HEK293 (cell line): ENCODE measurements around the gene TMEM51.

Source experiments
- MEIS1 ChIP-seq: sonication (generic); formaldehyde crosslinking; IDR thresholded peaks from 2 replicates; pipeline ENCODE4 v1.8.1; 2022; ENCODE audit warnings: missing genetic modification reagents, mild to moderate bottlenecking, borderline replicate concordance
- SP7 ChIP-seq: fragments of 450-650 bp; formaldehyde crosslinking; IDR thresholded peaks from 2 replicates; pipeline ENCODE4 v1.5.1; 2016; ENCODE audit warnings: missing biosample characterization, missing genetic modification characterization
- ZNF121 ChIP-seq: fragments of 450-650 bp; formaldehyde crosslinking; IDR thresholded peaks from 2 replicates; pipeline ENCODE4 v1.5.1; 2016; ENCODE audit warnings: missing biosample characterization, missing genetic modification characterization
- ZNF140 ChIP-seq: fragments of 450-650 bp; formaldehyde crosslinking; IDR thresholded peaks from 2 replicates; pipeline ENCODE4 v1.5.1; 2016; ENCODE audit warnings: missing biosample characterization, missing genetic modification characterization
- ZNF174 ChIP-seq: fragments of 450-650 bp; formaldehyde crosslinking; IDR thresholded peaks from 2 replicates; pipeline ENCODE4 v1.5.0; 2017; ENCODE audit warnings: missing biosample characterization, mild to moderate bottlenecking, missing genetic modification characterization
- ZNF335 ChIP-seq: fragments of 450-650 bp; formaldehyde crosslinking; conservative IDR thresholded peaks from 2 replicates; pipeline ENCODE4 v1.5.1; 2016; ENCODE audit warnings: missing biosample characterization, missing genetic modification characterization
- ZSCAN23 ChIP-seq: fragments of 450-650 bp; formaldehyde crosslinking; IDR thresholded peaks from 2 replicates; pipeline ENCODE4 v1.5.1; 2016; ENCODE audit warnings: missing biosample characterization, missing genetic modification characterization
- TF ChIP-seq, protein P1 (sequence below): fragments of 450-650 bp; formaldehyde crosslinking; IDR thresholded peaks from 2 replicates; pipeline ENCODE4 v1.5.1; 2016; ENCODE audit warnings: missing biosample characterization, missing genetic modification characterization

DNA sequence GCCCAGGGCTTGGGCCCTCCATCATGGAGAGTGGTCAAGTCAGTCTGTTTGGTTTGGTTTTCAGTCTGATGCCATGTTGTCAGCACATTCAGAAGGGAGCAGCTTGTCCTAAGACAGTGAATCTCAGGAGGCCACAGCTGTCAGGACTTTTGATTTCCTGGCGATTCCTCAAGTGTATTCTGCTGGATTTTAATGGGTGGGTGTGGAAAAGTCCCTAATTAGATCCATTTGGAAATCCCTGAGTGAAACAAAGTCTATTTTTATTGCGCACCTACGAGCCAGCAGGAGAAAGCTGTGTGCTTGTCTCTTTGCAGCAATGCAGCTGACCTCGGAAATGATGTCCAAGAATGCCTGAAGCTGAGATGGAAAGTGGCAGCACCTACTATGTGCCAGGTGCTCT lies 71.9 kb downstream of the TMEM51 start:
- TF ChIP-seq ZNF335 (tag by site-specific recombination) = no peak
- no peak for TF ChIP-seq ZNF140 (tag by site-specific recombination)
- TF ChIP-seq ZNF121 (tag by site-specific recombination) = no peak
- TF ChIP-seq, protein P1, sequence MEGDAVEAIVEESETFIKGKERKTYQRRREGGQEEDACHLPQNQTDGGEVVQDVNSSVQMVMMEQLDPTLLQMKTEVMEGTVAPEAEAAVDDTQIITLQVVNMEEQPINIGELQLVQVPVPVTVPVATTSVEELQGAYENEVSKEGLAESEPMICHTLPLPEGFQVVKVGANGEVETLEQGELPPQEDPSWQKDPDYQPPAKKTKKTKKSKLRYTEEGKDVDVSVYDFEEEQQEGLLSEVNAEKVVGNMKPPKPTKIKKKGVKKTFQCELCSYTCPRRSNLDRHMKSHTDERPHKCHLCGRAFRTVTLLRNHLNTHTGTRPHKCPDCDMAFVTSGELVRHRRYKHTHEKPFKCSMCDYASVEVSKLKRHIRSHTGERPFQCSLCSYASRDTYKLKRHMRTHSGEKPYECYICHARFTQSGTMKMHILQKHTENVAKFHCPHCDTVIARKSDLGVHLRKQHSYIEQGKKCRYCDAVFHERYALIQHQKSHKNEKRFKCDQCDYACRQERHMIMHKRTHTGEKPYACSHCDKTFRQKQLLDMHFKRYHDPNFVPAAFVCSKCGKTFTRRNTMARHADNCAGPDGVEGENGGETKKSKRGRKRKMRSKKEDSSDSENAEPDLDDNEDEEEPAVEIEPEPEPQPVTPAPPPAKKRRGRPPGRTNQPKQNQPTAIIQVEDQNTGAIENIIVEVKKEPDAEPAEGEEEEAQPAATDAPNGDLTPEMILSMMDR (tag by site-specific recombination) = no peak
- TF ChIP-seq MEIS1 = no peak
- no peak for TF ChIP-seq ZSCAN23 (tag by site-specific recombination)
- TF ChIP-seq SP7 (tag by site-specific recombination) = no peak
- no peak for TF ChIP-seq ZNF174 (tag by site-specific recombination)
